ENCODE results near the gene PON2. TPM values are rescaled to one million over a fixed set of nuclear protein-coding genes. Genes with fewer than 3 reads are reported as not detected.
A peak's percentile ranks its signal among the peaks of the same experiment; 100 is the strongest.

The PON2 gene
- total RNA-seq, 1 experiment from 2014 or later, result 44.0 TPM

- no peak for TF ChIP-seq REST (IDR thresholded peaks at IDR 0.05; ENCODE audit: low read depth)
- no peak for TF ChIP-seq CEBPB (IDR thresholded peaks at IDR 0.05; ENCODE audit: low read depth)
- TF ChIP-seq, protein P1, sequence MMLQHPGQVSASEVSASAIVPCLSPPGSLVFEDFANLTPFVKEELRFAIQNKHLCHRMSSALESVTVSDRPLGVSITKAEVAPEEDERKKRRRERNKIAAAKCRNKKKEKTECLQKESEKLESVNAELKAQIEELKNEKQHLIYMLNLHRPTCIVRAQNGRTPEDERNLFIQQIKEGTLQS (IDR thresholded peaks at IDR 0.05), result no peak
- no peak for TF ChIP-seq EZH2 (IDR thresholded peaks at IDR 0.05)
- no peak for TF ChIP-seq MAX (IDR thresholded peaks at IDR 0.05)
- no peak for TF ChIP-seq ELF1 (IDR thresholded peaks at IDR 0.05; ENCODE audit: borderline replicate concordance, low read depth)
Observed at GRCh38 chr7:95479992-95480624, 45.3 kb upstream of the PON2 start (continued).

- Histone ChIP-seq H3K4me2 (ENCODE audit: low read length) (no peak overlapping the region), H4K20me1 (ENCODE audit: insufficient read depth) (no peaks in the 10 kb centered on the region)
- TF ChIP-seq CEBPB (IDR thresholded peaks at IDR 0.05; ENCODE audit: low read depth) (no peak), YY1 (IDR thresholded peaks at IDR 0.05; ENCODE audit: extremely low read depth, insufficient replicate concordance, low read depth, low read length) (peak; percentile 60), FOSL1 (IDR thresholded peaks at IDR 0.05; ENCODE audit: low read depth) (no peak), POLR2AphosphoS5 (IDR thresholded peaks at IDR 0.05; ENCODE audit: low read depth, low read length) (no peak), SIN3A (IDR thresholded peaks at IDR 0.05; ENCODE audit: low read depth) (no peak), ELF1 (IDR thresholded peaks at IDR 0.05; ENCODE audit: borderline replicate concordance, low read depth) (no peak), MAX (IDR thresholded peaks at IDR 0.05) (no peak), RAD21 (IDR thresholded peaks at IDR 0.05; ENCODE audit: low read depth) (peak; percentile 41), ZNF274 (IDR thresholded peaks at IDR 0.05; ENCODE audit: low read depth, low read length) (no peak), REST (IDR thresholded peaks at IDR 0.05; ENCODE audit: low read depth) (no peak)
- TF ChIP-seq, protein P1 (IDR thresholded peaks at IDR 0.05), result no peak
Observed at GRCh38 chr7:95478272-95479037, 43.6 kb upstream of the PON2 start.

More at GRCh38 chr7:95478272-95479037, 43.6 kb upstream of the PON2 start:
- DNase-seq (ENCODE audit: low read depth, low spot score) (no peak), ATAC-seq (peak; percentile 54; the same call in 1 of the 2 replicates)
- ChIA-PET CTCF (interaction anchor here (0.8 to 4.9 kb wide), 5 partner anchors 13 to 1083 kb away, joined by 3 to 26 read pairs (median 14); partner anchors contain the start of gene COL1A2), POLR2A (no interaction called here), RAD21 (ENCODE audit: low non-redundant PET in 1 of 2, low total read pairs in 2 of 2, uncharacterized antibody in 2 of 2, unreplicated experiment in 2 of 2) (no interaction called here)
- Histone ChIP-seq H3K9ac (ENCODE audit: low read length) (no peak overlapping the region), H3K36me3 (ENCODE audit: control insufficient read depth in 1 of 2, insufficient read depth in 2 of 2, low read length in 2 of 2) (no peaks in the 10 kb centered on the region), H3K27me3 (ENCODE audit: insufficient read depth, low read length) (no peaks in the 10 kb centered on the region), H3K9me3 (ENCODE audit: control insufficient read depth in 1 of 2, insufficient read depth in 1 of 2, low read depth in 1 of 2, low read length in 2 of 2) (no peaks in the 10 kb centered on the region), H3K4me3 (replicated peaks in 1 of 2; ENCODE audit: low read depth in 1 of 2, low read length in 2 of 2) (no peak overlapping the region), H3K27ac (ENCODE audit: low read depth, low read length) (no peak overlapping the region), H3K79me2 (ENCODE audit: insufficient read depth, low read length) (no peaks in the 10 kb centered on the region), H3K9me2 (ENCODE audit: insufficient read depth) (no peaks in the 10 kb centered on the region), H3K4me1 (ENCODE audit: control insufficient read depth in 1 of 2, insufficient read depth in 2 of 2, low read length in 2 of 2) (peaks cover 0 to 6% of the 10 kb centered on the region in 2 experiments; a peak in 1 of 4 replicates), H2AFZ (ENCODE audit: low read depth, low read length, poor library complexity, severe bottlenecking) (peak overlapping the region; percentile 47)
- BruUV-seq (replicated peaks), result no TSS peak
- intact Hi-C loops (cut with micrococcal nuclease), result loop anchor here (5.0 to 10.0 kb wide), 2 partner anchors 824 to 1031 kb away; partner anchors contain the start of gene SGCE

All from HCT116 (cell line).